22Rv1 (cell line): Measurements from ENCODE around the gene DAW1.

ENCODE experiments used
- ZFX ChIP-seq: fragments of 450-650 bp; IDR thresholded peaks from 2 replicates; pipeline ENCODE4 v1.6.1; 2017; ENCODE audit warnings: antibody characterized with exemption, borderline replicate concordance
- TF ChIP-seq, protein P1 (sequence below): fragments of 450-650 bp; IDR thresholded peaks from 2 replicates; pipeline ENCODE4 v1.5.1; 2017; ENCODE audit warnings: mild to moderate bottlenecking

DNA sequence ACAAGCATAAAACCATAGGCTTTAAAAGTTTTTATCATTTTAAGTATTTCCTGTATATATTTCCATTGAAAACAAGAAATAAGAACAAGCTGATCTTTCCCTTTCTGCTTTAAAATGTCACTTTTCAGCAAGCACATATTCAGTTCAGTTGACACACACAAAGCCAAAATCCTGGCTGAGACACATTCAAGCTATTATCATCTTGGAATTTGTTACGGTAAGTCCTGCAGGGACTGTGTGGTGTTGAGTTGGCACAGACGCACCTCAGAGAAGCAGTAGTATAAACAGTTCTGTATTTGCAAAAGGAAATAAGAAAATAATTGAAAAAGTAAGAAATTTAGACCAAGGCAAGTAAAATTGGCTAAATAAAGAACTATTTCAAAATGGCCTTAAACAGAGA is 10.4 kb upstream of the DAW1 start:
- TF ChIP-seq, protein P1, sequence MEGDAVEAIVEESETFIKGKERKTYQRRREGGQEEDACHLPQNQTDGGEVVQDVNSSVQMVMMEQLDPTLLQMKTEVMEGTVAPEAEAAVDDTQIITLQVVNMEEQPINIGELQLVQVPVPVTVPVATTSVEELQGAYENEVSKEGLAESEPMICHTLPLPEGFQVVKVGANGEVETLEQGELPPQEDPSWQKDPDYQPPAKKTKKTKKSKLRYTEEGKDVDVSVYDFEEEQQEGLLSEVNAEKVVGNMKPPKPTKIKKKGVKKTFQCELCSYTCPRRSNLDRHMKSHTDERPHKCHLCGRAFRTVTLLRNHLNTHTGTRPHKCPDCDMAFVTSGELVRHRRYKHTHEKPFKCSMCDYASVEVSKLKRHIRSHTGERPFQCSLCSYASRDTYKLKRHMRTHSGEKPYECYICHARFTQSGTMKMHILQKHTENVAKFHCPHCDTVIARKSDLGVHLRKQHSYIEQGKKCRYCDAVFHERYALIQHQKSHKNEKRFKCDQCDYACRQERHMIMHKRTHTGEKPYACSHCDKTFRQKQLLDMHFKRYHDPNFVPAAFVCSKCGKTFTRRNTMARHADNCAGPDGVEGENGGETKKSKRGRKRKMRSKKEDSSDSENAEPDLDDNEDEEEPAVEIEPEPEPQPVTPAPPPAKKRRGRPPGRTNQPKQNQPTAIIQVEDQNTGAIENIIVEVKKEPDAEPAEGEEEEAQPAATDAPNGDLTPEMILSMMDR = no peak
- no peak for TF ChIP-seq ZFX
